Hepatocyte (in vitro differentiated cells): Measurements from ENCODE around the gene NUDT19.
"Not testable (repeated sequence)": the region's sequence is repeated elsewhere in the genome, so short reads cannot be mapped to it uniquely, and the experiment has no call there.

Experiments used
- CTCF ChIP-seq: fragments of 200-600 bp; sonication (generic); IDR thresholded peaks from 2 replicates; pipeline ENCODE4 v1.5.1; 2016; ENCODE audit warnings: antibody characterized with exemption, mild to moderate bottlenecking; ENCODE audit not compliant: poor library complexity
- EZH2 ChIP-seq: fragments of 200-600 bp; sonication (generic); IDR thresholded peaks from 2 replicates; pipeline ENCODE4 v1.6.1; 2016; ENCODE audit warnings: antibody characterized with exemption, mild to moderate bottlenecking, borderline replicate concordance

- not testable (repeated sequence) for TF ChIP-seq CTCF, EZH2
Measured at GRCh38 chr19:32716203-32716602, 24.6 kb downstream of the NUDT19 start.
